Hepatocyte (in vitro differentiated cells): ENCODE data around the gene CHD6.

Experiments used
- EZH2 ChIP-seq: fragments of 200-600 bp; sonication (generic); IDR thresholded peaks from 2 replicates; pipeline ENCODE4 v1.6.1; 2016; ENCODE audit warnings: antibody characterized with exemption, mild to moderate bottlenecking, borderline replicate concordance
- EZH2phosphoT487 ChIP-seq: fragments of 200-600 bp; sonication (generic); IDR thresholded peaks from one replicate; pipeline ENCODE4 v1.6.1; 2018; ENCODE audit warnings: antibody characterized with exemption, mild to moderate bottlenecking, low read depth, moderate library complexity; ENCODE audit not compliant: unreplicated experiment, severe bottlenecking
- TF ChIP-seq, protein P1 (sequence below): fragments of 200-600 bp; sonication (generic); IDR thresholded peaks from 2 replicates; pipeline ENCODE4 v1.5.1; 2016; ENCODE audit warnings: antibody characterized with exemption, mild to moderate bottlenecking; ENCODE audit not compliant: poor library complexity

DNA sequence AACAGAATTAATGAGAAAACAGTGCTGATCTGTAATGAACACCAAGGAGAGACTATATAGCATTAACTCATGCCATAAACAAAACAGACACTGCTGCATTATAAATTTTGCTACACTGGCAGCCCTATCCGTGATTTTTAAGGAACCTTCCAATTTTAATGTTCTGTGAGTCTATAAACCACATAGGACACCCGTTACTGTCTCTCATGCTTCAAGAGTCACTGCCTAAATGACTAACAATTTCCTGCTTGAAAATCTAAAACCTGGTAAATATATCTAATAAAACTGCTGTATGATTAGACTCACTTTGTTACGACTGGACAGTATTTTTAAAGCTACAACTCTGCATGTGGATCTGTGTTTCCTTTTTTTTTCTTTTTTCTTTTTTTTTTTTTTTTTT is 8.7 kb downstream of the CHD6 start:
- TF ChIP-seq, protein P1, sequence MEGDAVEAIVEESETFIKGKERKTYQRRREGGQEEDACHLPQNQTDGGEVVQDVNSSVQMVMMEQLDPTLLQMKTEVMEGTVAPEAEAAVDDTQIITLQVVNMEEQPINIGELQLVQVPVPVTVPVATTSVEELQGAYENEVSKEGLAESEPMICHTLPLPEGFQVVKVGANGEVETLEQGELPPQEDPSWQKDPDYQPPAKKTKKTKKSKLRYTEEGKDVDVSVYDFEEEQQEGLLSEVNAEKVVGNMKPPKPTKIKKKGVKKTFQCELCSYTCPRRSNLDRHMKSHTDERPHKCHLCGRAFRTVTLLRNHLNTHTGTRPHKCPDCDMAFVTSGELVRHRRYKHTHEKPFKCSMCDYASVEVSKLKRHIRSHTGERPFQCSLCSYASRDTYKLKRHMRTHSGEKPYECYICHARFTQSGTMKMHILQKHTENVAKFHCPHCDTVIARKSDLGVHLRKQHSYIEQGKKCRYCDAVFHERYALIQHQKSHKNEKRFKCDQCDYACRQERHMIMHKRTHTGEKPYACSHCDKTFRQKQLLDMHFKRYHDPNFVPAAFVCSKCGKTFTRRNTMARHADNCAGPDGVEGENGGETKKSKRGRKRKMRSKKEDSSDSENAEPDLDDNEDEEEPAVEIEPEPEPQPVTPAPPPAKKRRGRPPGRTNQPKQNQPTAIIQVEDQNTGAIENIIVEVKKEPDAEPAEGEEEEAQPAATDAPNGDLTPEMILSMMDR, result no peak
- TF ChIP-seq EZH2phosphoT487 (no peak), EZH2 (no peak)
